ENCODE measurements around the gene DIPK1B.

DNA sequence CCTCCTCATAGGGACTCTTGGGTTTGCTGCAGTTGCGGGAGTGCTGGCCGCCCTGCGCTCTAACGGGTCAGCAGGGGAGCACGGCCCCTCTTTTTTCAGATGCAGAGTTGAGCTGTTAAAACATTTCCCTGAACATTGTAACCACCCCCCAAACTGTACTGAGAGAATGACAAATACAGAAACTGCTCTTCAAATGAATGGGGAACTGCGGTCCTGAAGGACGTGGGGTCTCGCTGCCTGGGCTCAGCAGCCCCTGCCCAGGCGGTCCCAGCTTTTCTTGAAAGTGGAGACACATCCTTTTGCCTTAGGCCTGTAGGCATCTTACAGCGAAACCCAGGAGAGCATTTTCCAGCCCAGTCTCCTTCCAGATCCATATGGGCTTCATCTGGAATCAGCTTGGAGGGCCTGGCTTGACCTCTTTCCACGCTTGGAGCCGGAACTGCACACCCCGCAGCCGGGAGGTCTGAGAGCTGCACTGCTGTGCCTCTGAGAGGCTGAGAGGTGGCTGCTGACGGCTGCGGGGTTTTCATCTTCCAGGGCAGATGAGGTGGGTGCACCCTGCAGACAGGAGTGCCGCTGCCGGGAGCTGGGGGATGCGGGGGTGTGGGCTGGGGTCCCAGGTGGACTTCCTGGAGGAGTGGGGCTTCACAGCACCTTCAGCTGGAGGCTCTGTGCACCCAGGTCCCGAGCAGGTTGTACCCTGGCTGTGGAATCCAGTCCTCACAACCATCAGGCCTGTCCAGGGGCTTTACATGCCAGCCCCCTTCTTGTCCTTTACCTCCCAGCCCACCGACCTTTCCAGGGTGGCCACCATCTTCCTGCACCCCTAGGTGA lies 23.9 kb upstream of the DIPK1B start:
- no peak for TF ChIP-seq CTBP1 (IDR thresholded peaks at IDR 0.05; ENCODE audit: borderline replicate concordance)
- TF ChIP-seq HDGF (IDR thresholded peaks at IDR 0.05; ENCODE audit: borderline replicate concordance) = no peak
- no peak for TF ChIP-seq ELF4 (IDR thresholded peaks at IDR 0.05)
- TF ChIP-seq ZNF384 (IDR thresholded peaks at IDR 0.05) = no peak
- TF ChIP-seq, protein P1, sequence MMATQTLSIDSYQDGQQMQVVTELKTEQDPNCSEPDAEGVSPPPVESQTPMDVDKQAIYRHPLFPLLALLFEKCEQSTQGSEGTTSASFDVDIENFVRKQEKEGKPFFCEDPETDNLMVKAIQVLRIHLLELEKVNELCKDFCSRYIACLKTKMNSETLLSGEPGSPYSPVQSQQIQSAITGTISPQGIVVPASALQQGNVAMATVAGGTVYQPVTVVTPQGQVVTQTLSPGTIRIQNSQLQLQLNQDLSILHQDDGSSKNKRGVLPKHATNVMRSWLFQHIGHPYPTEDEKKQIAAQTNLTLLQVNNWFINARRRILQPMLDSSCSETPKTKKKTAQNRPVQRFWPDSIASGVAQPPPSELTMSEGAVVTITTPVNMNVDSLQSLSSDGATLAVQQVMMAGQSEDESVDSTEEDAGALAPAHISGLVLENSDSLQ (IDR thresholded peaks at IDR 0.05) = no peak
